ENCODE results near the gene SORCS2.

SORCS2 gene

GRCh38 chr4:7157666-7158065 is 34.7 kb upstream of the SORCS2 start:
- TF ChIP-seq MAX (IDR thresholded peaks at IDR 0.05; ENCODE audit: low read depth, low read length) (no peak), MYC (IDR thresholded peaks at IDR 0.05; ENCODE audit: low read depth, low read length) (no peak), POLR2A (IDR thresholded peaks at IDR 0.05; ENCODE audit: extremely low read depth, insufficient read length) (no peak), CTCF (IDR thresholded peaks at IDR 0.05; ENCODE audit: low read depth, low read length) (no peak)
- H3K4me3 ChIP-seq (ENCODE audit: low read depth, low read length) = no peak overlapping the region
- DNase-seq (ENCODE audit: low read depth) = no peak

GRCh38 chr4:7158081-7158750 is 34.1 kb upstream of the SORCS2 start:
- no peak overlapping the region for H3K4me3 ChIP-seq (ENCODE audit: low read depth, low read length)
- no peak for DNase-seq (ENCODE audit: low read depth)
- TF ChIP-seq MYC (IDR thresholded peaks at IDR 0.05; ENCODE audit: low read depth, low read length) (no peak), CTCF (IDR thresholded peaks at IDR 0.05; ENCODE audit: low read depth, low read length) (no peak), POLR2A (IDR thresholded peaks at IDR 0.05; ENCODE audit: extremely low read depth, insufficient read length) (no peak), MAX (IDR thresholded peaks at IDR 0.05; ENCODE audit: low read depth, low read length) (no peak)

GRCh38 chr4:7158991-7159390 is 33.3 kb upstream of the SORCS2 start:
- H3K4me3 ChIP-seq (ENCODE audit: low read depth, low read length) = no peak overlapping the region
- no peak for TF ChIP-seq MAX (IDR thresholded peaks at IDR 0.05; ENCODE audit: low read depth, low read length)
- no peak for TF ChIP-seq MYC (IDR thresholded peaks at IDR 0.05; ENCODE audit: low read depth, low read length)
- no peak for TF ChIP-seq CTCF (IDR thresholded peaks at IDR 0.05; ENCODE audit: low read depth, low read length)
- TF ChIP-seq POLR2A (IDR thresholded peaks at IDR 0.05; ENCODE audit: extremely low read depth, insufficient read length) = no peak
- no peak for DNase-seq (ENCODE audit: low read depth)

- DNase-seq (ENCODE audit: low read depth) = no peak
- TF ChIP-seq POLR2A (IDR thresholded peaks at IDR 0.05; ENCODE audit: extremely low read depth, insufficient read length) (no peak), CTCF (IDR thresholded peaks at IDR 0.05; ENCODE audit: low read depth, low read length) (no peak), MYC (IDR thresholded peaks at IDR 0.05; ENCODE audit: low read depth, low read length) (no peak), MAX (IDR thresholded peaks at IDR 0.05; ENCODE audit: low read depth, low read length) (no peak)
- no peak overlapping the region for H3K4me3 ChIP-seq (ENCODE audit: low read depth, low read length)
Observed at GRCh38 chr4:7159923-7160322, 32.4 kb upstream of the SORCS2 start.

GRCh38 chr4:7160439-7160838 is 31.9 kb upstream of the SORCS2 start:
- no peak overlapping the region for H3K4me3 ChIP-seq (ENCODE audit: low read depth, low read length)
- TF ChIP-seq CTCF (IDR thresholded peaks at IDR 0.05; ENCODE audit: low read depth, low read length) = no peak
- no peak for TF ChIP-seq MAX (IDR thresholded peaks at IDR 0.05; ENCODE audit: low read depth, low read length)
- no peak for TF ChIP-seq POLR2A (IDR thresholded peaks at IDR 0.05; ENCODE audit: extremely low read depth, insufficient read length)
- TF ChIP-seq MYC (IDR thresholded peaks at IDR 0.05; ENCODE audit: low read depth, low read length) = no peak
- no peak for DNase-seq (ENCODE audit: low read depth)
